Stomach (tissue), 4 donors: ENCODE results near the gene RPP30.

Source experiments
- CTCF ChIP-seq, 7 experiments: fragments of 450-650 bp in 4 of 7; fragments of 200-600 bp in 3 of 7; sonication (generic) in 3 of 7; IDR thresholded peaks; one replicate each; pipeline ENCODE4 v1.5.1; 2016 to 2019; ENCODE audit warnings: antibody characterized with exemption in 7 of 7, control low read depth in 2 of 7, mild to moderate bottlenecking in 1 of 7
- POLR2A ChIP-seq, 4 donors: fragments of 450-650 bp; IDR thresholded peaks; one replicate each; pipeline ENCODE4 v1.6.1; 2016; ENCODE audit warnings: antibody characterized with exemption in 4 of 4, control low read depth in 2 of 4, mild to moderate bottlenecking in 1 of 4, moderate library complexity in 1 of 4
- POLR2AphosphoS5 ChIP-seq, 3 donors: sonication (generic); formaldehyde crosslinking; IDR thresholded peaks; one replicate each; pipeline ENCODE4 v1.6.1; 2016; ENCODE audit warnings: antibody characterized with exemption in 3 of 3

DNA sequence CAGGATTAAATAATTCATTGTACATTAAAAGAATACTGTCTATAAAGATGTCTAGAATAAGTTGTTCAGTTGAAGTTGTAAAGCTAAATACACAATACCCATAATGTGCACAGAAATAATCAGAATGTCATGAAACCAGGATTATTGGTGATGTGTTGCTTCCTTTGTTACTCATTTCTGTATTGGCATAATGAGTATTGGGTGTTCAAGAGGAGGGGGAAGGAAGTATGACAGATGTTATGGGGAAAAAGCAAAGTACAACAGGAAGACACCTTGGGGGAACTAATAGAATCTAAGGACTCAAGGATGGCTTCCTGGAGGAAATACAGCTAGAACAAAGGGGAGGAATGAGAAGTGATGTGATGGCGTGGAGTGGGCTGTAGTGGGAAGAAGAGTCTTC lies 34.2 kb downstream of the RPP30 start:
- TF ChIP-seq CTCF (IDR thresholded peaks at IDR 0.05), result no peak
- no peak for TF ChIP-seq POLR2A (IDR thresholded peaks at IDR 0.05)
- no peak for TF ChIP-seq POLR2AphosphoS5 (IDR thresholded peaks at IDR 0.05)
